HS-27A (cell line): ENCODE data around the gene CCDC28B.
"Not testable (repeated sequence)": the region's sequence is repeated elsewhere in the genome, so short reads cannot be mapped to it uniquely, and the experiment has no call there.

Source experiments
- DNase-seq: peaks from one replicate; pipeline ENCODE4 v3.0.0-alpha.2; 2012; ENCODE audit warnings: low read depth, missing footprints

CCDC28B gene

GRCh38 chr1:32200226-32201010 lies at the start of gene CCDC28B:
Gene CCDC28B, plus strand, starts transcription at chr1:32200595. Its CDS starts 1,341 bp downstream, at chr1:32201936.
- DNase-seq = peak; percentile 45

- no peak for DNase-seq
These were observed 49.5 kb upstream of the CCDC28B start for GRCh38 chr1:32150847-32151246.

GRCh38 chr1:32151319-32151787 lies 49.0 kb upstream of the CCDC28B start:
- DNase-seq = no peak

GRCh38 chr1:32159189-32159588 lies 41.2 kb upstream of the CCDC28B start:
- no peak for DNase-seq

- no peak for DNase-seq
These were observed 37.0 kb upstream of the CCDC28B start for GRCh38 chr1:32163405-32163804.

GRCh38 chr1:32165633-32166032 lies 34.8 kb upstream of the CCDC28B start:
- not testable (repeated sequence) for DNase-seq

- no peak for DNase-seq
These were observed 29.4 kb upstream of the CCDC28B start for GRCh38 chr1:32170991-32171390.

- no peak for DNase-seq
These were observed 27.7 kb upstream of the CCDC28B start for GRCh38 chr1:32172621-32173245.

GRCh38 chr1:32178380-32179192 lies 21.8 kb upstream of the CCDC28B start:
- DNase-seq = no peak

- no peak for DNase-seq
These were observed 21.3 kb upstream of the CCDC28B start for GRCh38 chr1:32179193-32179442.

- peak; percentile 88 for DNase-seq
These were observed 20.8 kb upstream of the CCDC28B start, which contains the start of gene TXLNA for GRCh38 chr1:32179443-32180185. Gene TXLNA, plus strand, starts transcription at chr1:32179675. Its CDS starts 671 bp downstream, at chr1:32180346.

- DNase-seq = no peak
These were observed 20.0 kb upstream of the CCDC28B start for GRCh38 chr1:32180186-32181060.

GRCh38 chr1:32181065-32181464 lies 19.3 kb upstream of the CCDC28B start:
- DNase-seq = no peak

- DNase-seq = no peak
These were observed 18.8 kb upstream of the CCDC28B start for GRCh38 chr1:32181563-32181962.

- no peak for DNase-seq
These were observed 18.3 kb upstream of the CCDC28B start for GRCh38 chr1:32182060-32182459.

- DNase-seq = no peak
These were observed 15.7 kb upstream of the CCDC28B start for GRCh38 chr1:32184650-32185049.

GRCh38 chr1:32186077-32186476 lies 14.3 kb upstream of the CCDC28B start:
- no peak for DNase-seq

- DNase-seq = no peak
These were observed 13.9 kb upstream of the CCDC28B start for GRCh38 chr1:32186491-32186890.

GRCh38 chr1:32187850-32188249 lies 12.5 kb upstream of the CCDC28B start:
- no peak for DNase-seq

- no peak for DNase-seq
These were observed 8.0 kb upstream of the CCDC28B start for GRCh38 chr1:32192220-32192948.
